Smooth muscle cell (in vitro differentiated cells): ENCODE measurements around the gene ATOH7. TPM values are rescaled to one million over a fixed set of nuclear protein-coding genes. Genes with fewer than 3 reads are reported as not detected.
A peak's percentile ranks its signal among the peaks of the same experiment; 100 is the strongest.

Source experiments
- DNase-seq: peaks from one replicate; lab custom pipeline; 2025; ENCODE audit not compliant: unreplicated experiment; lab: John Stamatoyannopoulos, UW
- H2AFZ ChIP-seq: fragments of 200-600 bp; sonication (generic); 2 replicates; pipeline ENCODE4 v1.6.0; 2016; ENCODE audit warnings: antibody characterized with exemption, low read depth, mild to moderate bottlenecking
- H3F3A ChIP-seq: fragments of 200-600 bp; sonication (generic); 2 replicates; pipeline ENCODE4 v1.6.0; 2017; ENCODE audit warnings: antibody characterized with exemption, low read depth
- H3K27ac ChIP-seq: fragments of 200-600 bp; sonication (generic); 2 replicates; pipeline ENCODE4 v1.5.1; 2016; ENCODE audit warnings: low read depth, mild to moderate bottlenecking
- H3K27me3 ChIP-seq: fragments of 200-600 bp; sonication (generic); 2 replicates; pipeline ENCODE4 v1.6.1; 2016; ENCODE audit warnings: low read depth, mild to moderate bottlenecking
- H3K36me3 ChIP-seq: fragments of 200-600 bp; sonication (generic); 2 replicates; pipeline ENCODE4 v1.5.1; 2016; ENCODE audit warnings: low read depth
- H3K4me1 ChIP-seq: fragments of 200-600 bp; sonication (generic); 2 replicates; pipeline ENCODE4 v1.5.1; 2016; ENCODE audit warnings: low read depth
- H3K4me2 ChIP-seq: fragments of 200-600 bp; sonication (generic); 2 replicates; pipeline ENCODE4 v1.6.0; 2016; ENCODE audit warnings: mild to moderate bottlenecking
- H3K4me3 ChIP-seq: fragments of 200-600 bp; sonication (generic); 2 replicates; pipeline ENCODE4 v1.5.1; 2016; ENCODE audit warnings: mild to moderate bottlenecking
- H3K79me2 ChIP-seq: fragments of 200-600 bp; sonication (generic); 2 replicates; pipeline ENCODE4 v1.6.0; 2016; ENCODE audit warnings: low read depth, mild to moderate bottlenecking
- H3K9ac ChIP-seq: fragments of 200-600 bp; sonication (generic); 2 replicates; pipeline ENCODE4 v1.6.0; 2016; ENCODE audit warnings: low read depth
- H3K9me3 ChIP-seq: fragments of 200-600 bp; sonication (generic); replicated peaks from 2 replicates; pipeline ENCODE4 v1.5.1; 2016; ENCODE audit warnings: low read depth
- H4K20me1 ChIP-seq: fragments of 200-600 bp; sonication (generic); 2 replicates; pipeline ENCODE4 v1.6.0; 2016; ENCODE audit warnings: low read depth
- CTCF ChIP-seq: fragments of 200-600 bp; sonication (generic); IDR thresholded peaks from 2 replicates; pipeline ENCODE4 v1.5.1; 2017; ENCODE audit warnings: borderline replicate concordance, mild to moderate bottlenecking, antibody characterized with exemption; ENCODE audit not compliant: insufficient read depth, poor library complexity, severe bottlenecking
- WGBS: methylation state at CpG from one replicate; pipeline ENCODE4 v1.1.7; 2016; ENCODE audit warnings: low lambda C conversion rate; 5-methylcytosine and 5-hydroxymethylcytosine counted together
- polyA plus RNA-seq: library from polyadenylated mRNA; unstranded; fragments of >200 nt; fragmentation: Nextera tagmentation; extraction: Ambion mirVana; gene quantifications from 2 replicates; pipeline ENCODE4 v1.2.1, GENCODE V29; 2016
- total RNA-seq: library from RNA; depleted of rRNA; stranded (reverse); fragments of >200 nt; gene quantifications from 2 replicates; pipeline ENCODE4 v1.2.3, GENCODE V29; 2014

Gene ATOH7
- total and polyA plus RNA-seq, 2 experiments from 2014 or later: 0.10 TPM; not detected in 1

GRCh38 chr10:68212721-68213352 is 19.1 kb downstream of the ATOH7 start:
- Histone ChIP-seq H3K36me3 (no peaks in the 10 kb centered on the region), H3K27ac (no peak overlapping the region), H3K4me1 (no peaks in the 10 kb centered on the region), H3K27me3 (peaks cover 10% of the 10 kb centered on the region), H4K20me1 (no peaks in the 10 kb centered on the region), H3K79me2 (no peaks in the 10 kb centered on the region), H2AFZ (peak overlapping the region; percentile 55), H3K4me2 (no peak overlapping the region), H3K4me3 (no peak overlapping the region), H3F3A (no peaks in the 10 kb centered on the region), H3K9me3 (no peaks in the 10 kb centered on the region), H3K9ac (no peak overlapping the region)
- no peak for DNase-seq
- TF ChIP-seq CTCF: peak; percentile 67
- WGBS: 63% methylated on average over 8 of the region's 8 CpGs

- Histone ChIP-seq H3K4me2 (no peak overlapping the region), H3K79me2 (no peaks in the 10 kb centered on the region), H3K27ac (no peak overlapping the region), H4K20me1 (no peaks in the 10 kb centered on the region), H3K9ac (no peak overlapping the region), H2AFZ (no peak overlapping the region), H3F3A (no peaks in the 10 kb centered on the region), H3K36me3 (no peaks in the 10 kb centered on the region), H3K4me1 (no peaks in the 10 kb centered on the region), H3K9me3 (no peaks in the 10 kb centered on the region), H3K27me3 (peaks cover 10% of the 10 kb centered on the region), H3K4me3 (no peak overlapping the region)
- 100% methylated on average over 1 of the region's 1 CpG for WGBS
- no peak for TF ChIP-seq CTCF
- DNase-seq: no peak
These were observed 20.2 kb downstream of the ATOH7 start for GRCh38 chr10:68211669-68212068.

- DNase-seq: no peak
- Histone ChIP-seq H2AFZ (peak overlapping the region; percentile 47), H3K27ac (no peak overlapping the region), H3K9ac (no peak overlapping the region), H3K4me3 (no peak overlapping the region), H3K36me3 (no peaks in the 10 kb centered on the region), H3F3A (no peaks in the 10 kb centered on the region), H3K4me2 (no peak overlapping the region), H3K79me2 (no peaks in the 10 kb centered on the region), H3K27me3 (peaks cover 10% of the 10 kb centered on the region), H3K9me3 (no peaks in the 10 kb centered on the region), H4K20me1 (no peaks in the 10 kb centered on the region), H3K4me1 (no peaks in the 10 kb centered on the region)
- WGBS: 40% methylated on average over 10 of the region's 10 CpGs
- TF ChIP-seq CTCF: peak; percentile 61
These were observed 23.4 kb downstream of the ATOH7 start for GRCh38 chr10:68208424-68209042.

GRCh38 chr10:68202960-68203353 is 29.0 kb downstream of the ATOH7 start:
- Histone ChIP-seq H3K36me3 (no peaks in the 10 kb centered on the region), H2AFZ (peak overlapping the region; percentile 47)
- no peak for TF ChIP-seq CTCF

More at GRCh38 chr10:68202960-68203353, 29.0 kb downstream of the ATOH7 start:
- H3K27ac ChIP-seq: no peak overlapping the region
- no peaks in the 10 kb centered on the region for H3K79me2 ChIP-seq
- no peak overlapping the region for H3K4me2 ChIP-seq
- no peaks in the 10 kb centered on the region for H4K20me1 ChIP-seq
- no peaks in the 10 kb centered on the region for H3K4me1 ChIP-seq
- H3K4me3 ChIP-seq: no peak overlapping the region
- no peak for DNase-seq
- no peaks in the 10 kb centered on the region for H3K9me3 ChIP-seq
- no peak overlapping the region for H3K9ac ChIP-seq
- H3F3A ChIP-seq: no peaks in the 10 kb centered on the region
- H3K27me3 ChIP-seq: no peaks in the 10 kb centered on the region
- WGBS: 29% methylated on average over 5 of the region's 5 CpGs
